ENCODE measurements around the gene NCK2. TPM values are rescaled to one million over a fixed set of nuclear protein-coding genes. Genes with fewer than 3 reads are reported as not detected.

Gene NCK2
- total RNA-seq, 1 experiment from 2014 or later: 12.4 TPM

DNA sequence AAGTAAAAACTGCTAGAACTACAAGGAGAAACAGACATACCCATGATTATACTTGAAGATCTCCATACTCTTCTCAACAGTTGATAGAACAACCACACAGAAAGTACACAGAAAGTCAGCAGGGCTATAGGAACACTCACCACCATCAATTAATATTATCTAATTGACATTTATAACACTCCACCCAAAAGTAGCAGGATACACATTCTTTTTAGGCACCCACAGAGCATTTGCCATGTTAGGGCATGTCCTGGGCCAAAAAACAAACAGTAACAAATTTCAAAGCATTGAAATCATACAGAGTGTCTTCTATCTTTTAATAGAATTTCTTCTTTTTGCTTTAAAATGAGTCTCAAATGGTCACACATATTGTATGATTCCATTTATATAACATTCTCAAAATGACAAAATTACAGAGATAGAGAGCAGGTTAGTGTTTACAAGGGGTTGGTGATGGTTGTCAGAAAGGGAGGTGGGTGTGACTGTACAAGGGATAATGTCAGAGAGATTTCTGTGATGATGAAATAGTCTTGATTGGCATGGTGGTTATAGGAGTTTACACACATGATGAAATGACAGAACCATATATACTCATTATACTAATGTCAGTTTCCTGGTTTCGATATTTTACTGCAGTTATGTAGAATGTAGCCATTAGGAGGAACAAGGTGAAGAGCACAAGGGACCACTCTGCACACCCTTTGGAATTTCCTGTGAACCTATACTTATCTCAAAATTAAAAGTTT is 82.8 kb downstream of the NCK2 start:
- DNase-seq (ENCODE audit: low spot score): no peak
- in situ Hi-C loops (cut with HindIII; ENCODE audit: low sequenced_read_pairs): no loop called here

DNA sequence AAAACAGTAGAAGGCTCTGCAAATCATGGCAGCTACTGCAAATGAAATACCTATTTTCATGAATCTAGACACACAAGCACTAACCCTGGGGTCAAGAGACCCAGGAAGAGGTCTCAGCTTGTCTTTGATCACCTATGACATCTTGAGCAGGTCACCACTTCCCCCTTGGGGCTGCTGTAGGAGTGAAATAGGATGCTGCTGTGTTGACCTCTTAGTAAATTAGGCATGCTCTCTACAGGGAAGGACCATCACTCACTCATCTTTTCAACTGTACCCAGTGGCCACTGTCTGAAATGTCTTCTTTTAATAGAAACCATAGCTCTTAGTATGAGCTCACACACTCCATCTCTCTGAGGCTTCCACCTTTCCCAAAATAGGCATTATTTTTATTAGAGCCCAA is 83.8 kb downstream of the NCK2 start:
- no peak for DNase-seq (ENCODE audit: low spot score)
- in situ Hi-C loops (cut with HindIII; ENCODE audit: low sequenced_read_pairs): no loop called here

DNA sequence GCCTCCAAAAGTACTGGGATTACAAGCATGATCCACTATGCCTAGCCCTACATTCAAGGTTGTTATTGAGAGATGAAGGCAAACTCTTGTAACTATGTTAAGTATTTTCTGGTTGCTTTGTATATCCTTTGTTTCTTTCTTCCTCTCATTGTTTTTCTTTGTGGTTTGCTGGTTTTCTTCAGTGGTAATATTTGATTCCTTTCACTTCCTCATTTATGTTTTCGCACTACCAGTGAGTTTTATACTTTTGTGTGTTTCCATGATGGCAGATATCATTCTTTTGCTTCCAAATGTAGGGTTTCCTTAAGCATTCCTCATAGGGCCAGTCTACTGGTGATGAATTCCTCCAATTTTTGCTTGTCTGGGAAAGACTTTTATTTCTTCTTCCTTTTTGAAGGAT is 90.2 kb downstream of the NCK2 start:
- no peak for DNase-seq (ENCODE audit: low spot score)
- in situ Hi-C loops (cut with HindIII; ENCODE audit: low sequenced_read_pairs): no loop called here

DNA sequence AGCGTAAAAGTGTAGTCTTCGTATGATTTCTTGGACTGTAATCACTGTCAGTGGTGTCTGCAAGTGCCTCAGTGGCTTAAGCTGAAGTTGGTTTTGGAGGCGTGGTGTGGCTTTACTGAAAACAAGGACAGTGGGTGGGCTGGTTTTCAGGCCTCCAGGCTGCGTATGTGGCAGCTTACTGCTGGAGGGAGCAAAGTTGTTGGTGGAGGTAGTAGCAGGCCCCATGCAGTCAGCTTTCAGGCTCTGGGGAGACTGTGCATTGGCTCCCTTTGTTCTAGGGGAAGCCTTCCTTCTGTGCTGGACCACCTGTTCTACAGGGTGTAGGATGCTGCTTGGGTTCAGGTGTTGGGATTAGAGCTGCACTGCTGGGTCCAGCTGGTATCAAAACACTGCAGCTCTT is 91.6 kb downstream of the NCK2 start:
- DNase-seq (ENCODE audit: low spot score): no peak
- in situ Hi-C loops (cut with HindIII; ENCODE audit: low sequenced_read_pairs): no loop called here

DNA sequence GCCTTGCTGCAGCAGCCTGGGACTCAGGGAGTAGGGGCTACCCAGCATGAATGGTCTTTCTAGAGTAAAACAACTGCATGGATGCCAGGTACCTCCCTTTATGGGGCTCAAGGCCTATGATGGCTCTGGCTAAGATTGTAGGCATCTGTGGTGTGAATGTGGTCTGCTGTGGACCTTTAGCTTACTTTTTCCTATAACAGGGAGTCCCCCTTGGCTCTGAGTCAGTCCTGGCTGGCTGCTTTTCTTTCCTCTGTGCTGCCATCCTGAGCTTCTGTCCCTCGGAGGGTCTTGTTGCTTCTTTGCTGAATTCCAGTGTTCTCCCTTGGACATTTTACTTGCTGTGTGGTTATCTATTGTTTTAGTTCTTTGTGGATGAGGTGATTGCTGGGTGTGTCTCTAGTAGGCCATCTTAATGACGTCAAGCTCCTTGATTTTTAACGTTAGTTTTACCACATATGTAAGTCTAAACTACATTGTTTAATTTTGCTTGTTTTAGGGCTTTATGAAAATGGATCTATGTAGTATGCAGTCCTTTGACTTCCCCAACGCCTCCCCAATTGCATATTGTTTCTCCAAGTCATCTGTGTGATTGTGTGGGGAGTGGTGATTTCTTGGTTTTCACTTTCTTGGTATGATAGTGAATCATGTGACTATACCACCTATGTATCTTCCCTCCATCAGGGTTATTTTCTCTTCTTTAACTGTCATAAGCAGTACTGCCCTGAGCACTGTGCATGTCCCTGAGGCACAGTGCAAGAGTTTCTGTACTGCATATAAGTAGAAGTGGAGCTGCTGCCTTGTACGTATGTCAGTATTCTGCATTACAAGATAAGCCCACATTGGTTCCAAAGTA is 92.4 kb downstream of the NCK2 start:
- no peak for DNase-seq (ENCODE audit: low spot score)
- in situ Hi-C loops (cut with HindIII; ENCODE audit: low sequenced_read_pairs): no loop called here

DNA sequence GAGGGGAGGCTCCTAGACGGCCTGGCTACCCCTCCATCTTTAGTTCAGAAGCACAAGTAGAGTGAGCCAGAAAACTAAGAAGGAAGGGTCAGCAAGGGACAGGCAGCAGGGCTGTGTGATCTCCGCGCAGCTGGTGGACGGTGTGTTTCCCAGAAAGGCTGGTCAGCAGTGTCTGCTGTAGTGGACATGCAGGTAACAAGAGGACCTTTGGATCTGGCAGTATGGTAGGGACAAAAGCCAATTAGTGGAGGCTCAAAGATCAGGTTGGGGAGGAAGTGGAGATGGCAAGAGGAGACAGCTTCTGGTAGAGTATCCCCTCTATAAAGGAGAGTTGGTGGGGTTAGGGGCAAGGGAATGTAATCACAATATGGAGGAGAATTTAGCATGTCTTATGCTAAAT is 95.1 kb downstream of the NCK2 start:
- in situ Hi-C loops (cut with HindIII; ENCODE audit: low sequenced_read_pairs): no loop called here
- no peak for DNase-seq (ENCODE audit: low spot score)

DNA sequence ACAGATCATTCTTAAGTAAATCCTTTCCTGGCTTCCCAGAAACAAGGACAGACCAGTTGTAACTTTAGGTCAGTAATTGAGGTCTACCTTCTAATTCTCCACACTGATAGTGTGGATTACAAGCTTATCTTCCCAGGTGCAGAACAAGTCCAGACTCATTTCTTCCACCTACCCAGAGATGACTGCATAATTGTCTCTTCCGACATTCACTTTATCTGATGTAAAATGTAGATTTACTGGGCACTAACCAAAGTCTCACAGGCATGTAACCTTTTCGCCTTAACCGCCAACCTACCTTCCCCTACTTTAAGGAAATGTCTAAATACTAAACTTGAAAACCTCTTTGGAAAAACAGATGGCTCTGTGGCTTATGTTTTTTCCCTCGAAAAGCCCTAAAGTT is 96.2 kb downstream of the NCK2 start:
- no peak for DNase-seq (ENCODE audit: low spot score)
- in situ Hi-C loops (cut with HindIII; ENCODE audit: low sequenced_read_pairs): no loop called here

DNA sequence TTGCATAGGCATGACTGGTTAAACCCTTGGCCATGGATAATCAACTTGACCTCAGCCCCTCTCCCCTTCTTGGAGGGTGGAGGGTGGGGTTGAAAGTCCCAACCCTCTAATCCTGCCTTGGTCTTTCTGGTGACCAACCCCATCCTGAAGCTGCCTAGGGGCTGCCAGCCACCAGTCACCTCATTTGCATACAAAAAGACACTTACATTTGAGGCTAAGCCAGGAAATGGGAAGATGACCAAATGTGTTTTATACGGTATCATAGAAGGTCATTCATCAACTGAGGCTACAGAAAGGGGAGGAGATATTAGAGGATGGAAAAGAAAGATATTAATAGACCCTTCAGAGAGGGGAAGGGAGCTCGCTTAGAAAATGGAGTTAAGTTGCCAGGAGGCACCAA is 96.8 kb downstream of the NCK2 start:
- DNase-seq (ENCODE audit: low spot score): no peak
- in situ Hi-C loops (cut with HindIII; ENCODE audit: low sequenced_read_pairs): no loop called here

DNA sequence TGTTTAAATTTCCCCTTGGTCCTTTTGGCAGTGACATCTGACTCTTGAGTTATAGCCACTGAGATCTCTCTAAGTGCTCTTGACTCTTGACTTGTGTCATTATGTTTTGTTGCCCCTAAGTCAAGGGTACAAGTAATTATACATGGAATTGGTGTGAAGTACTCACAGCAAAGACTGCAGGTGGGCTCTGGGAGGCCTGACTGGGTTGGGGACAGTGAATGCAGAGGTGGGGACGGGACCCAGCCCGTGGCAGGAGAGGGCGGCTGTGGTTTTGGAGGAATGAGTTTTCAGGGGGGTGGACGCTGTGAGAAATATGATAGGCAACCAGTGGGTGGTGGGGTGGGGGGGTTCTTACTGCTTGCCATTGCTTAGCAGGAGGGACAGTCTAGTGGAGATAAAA is 97.8 kb downstream of the NCK2 start:
- in situ Hi-C loops (cut with HindIII; ENCODE audit: low sequenced_read_pairs): no loop called here
- DNase-seq (ENCODE audit: low spot score): no peak

DNA sequence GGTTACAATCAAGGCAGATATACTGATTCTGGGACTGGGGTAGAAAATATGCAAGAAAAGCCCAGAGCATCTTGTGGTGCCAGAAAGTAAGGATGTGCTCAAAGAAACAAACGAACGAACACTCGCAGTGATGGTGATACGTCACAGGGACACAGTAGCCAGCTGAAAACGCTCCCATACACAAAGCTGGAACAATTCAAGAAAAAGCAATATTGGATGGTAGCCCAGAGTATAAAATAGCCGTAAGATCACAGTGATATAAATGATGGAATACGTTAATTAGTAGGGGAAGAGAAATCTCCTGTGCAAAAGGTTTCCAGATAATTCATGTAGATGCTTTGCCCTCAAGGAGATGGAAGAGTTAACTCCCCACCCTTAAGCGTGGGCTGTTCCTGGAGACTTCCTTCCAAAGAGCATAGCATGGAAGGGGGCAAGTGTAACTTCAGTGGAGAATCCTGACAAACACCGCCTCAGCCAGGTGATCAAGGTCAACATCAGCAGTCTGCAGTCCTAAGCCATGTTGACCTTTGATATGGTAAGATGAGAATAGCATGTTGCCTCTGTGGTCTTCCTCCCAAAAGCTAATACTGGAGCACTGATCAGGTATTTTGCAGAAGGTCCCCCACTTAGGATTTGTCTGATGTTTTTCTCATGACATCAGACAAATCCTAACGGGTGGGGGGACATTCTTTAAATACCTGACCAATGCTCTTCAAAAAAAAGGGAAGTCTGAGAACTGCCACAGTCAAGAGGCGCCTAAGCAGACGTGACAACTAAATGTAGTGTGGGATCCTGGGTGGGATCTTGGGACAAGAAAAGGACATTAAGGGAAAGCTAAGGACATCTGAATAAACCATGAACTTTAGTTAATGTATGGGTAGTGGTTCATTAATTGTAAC is 99.0 kb downstream of the NCK2 start:
- in situ Hi-C loops (cut with HindIII; ENCODE audit: low sequenced_read_pairs): no loop called here
- DNase-seq (ENCODE audit: low spot score): no peak

DNA sequence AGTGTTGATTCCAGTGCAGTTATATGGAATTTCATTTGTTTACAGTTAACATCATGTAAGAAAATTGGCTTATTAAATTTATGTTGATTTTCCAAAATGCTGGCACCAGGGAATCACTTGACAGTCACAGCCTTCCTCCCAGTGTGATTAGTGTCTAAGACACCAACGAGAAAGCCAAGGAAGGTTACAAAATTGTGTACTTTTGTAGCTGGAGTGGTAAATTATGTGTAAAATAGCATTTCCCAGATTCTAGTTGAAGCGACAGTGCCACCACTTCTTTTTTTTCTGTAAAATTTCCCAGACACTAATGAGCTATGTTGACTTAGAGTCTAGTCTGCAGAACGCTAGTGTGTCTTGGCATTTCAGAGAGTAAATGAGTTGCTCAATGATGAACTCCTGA is 101.3 kb downstream of the NCK2 start:
- in situ Hi-C loops (cut with HindIII; ENCODE audit: low sequenced_read_pairs): no loop called here
- no peak for DNase-seq (ENCODE audit: low spot score)

DNA sequence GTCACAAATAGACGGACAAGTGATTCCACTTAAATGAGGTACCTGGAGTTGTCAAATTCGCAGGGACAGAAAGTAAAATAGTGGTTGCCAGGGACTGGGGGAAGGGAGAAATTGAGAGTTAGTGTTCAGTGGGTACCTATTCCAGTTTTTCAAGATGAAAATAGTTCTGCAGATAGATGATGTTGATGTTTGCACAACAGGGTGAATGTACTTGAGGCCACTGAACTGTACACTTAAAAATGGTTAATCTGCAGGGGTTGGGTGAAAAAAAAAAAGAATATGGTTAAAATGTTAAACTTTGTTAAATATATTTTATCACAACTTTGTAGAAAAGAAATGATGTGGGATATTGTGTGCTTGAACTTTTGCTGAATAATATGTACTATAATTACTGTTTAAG is 102.3 kb downstream of the NCK2 start:
- no peak for DNase-seq (ENCODE audit: low spot score)
- in situ Hi-C loops (cut with HindIII; ENCODE audit: low sequenced_read_pairs): no loop called here

DNA sequence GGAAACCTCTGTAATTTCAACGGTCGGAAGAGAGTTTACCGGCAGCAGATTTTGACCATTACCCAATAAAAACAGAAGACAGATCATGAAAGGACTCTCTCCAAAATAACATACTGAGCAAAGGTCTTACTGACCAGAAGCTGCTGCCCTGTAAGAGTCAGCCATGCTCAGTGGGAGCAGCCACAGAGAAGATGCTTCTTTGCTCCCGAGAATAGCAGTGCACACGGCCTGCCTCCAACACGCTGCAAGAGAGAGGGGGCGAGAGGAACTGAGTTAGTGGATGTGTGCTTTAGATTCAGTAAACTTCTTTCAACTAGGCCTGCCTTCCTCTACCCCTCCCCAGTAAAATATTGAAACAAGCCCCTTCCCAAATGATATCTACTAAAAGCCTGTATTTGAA is 103.7 kb downstream of the NCK2 start:
- in situ Hi-C loops (cut with HindIII; ENCODE audit: low sequenced_read_pairs): no loop called here
- peak; percentile 52 for DNase-seq (ENCODE audit: low spot score)

DNA sequence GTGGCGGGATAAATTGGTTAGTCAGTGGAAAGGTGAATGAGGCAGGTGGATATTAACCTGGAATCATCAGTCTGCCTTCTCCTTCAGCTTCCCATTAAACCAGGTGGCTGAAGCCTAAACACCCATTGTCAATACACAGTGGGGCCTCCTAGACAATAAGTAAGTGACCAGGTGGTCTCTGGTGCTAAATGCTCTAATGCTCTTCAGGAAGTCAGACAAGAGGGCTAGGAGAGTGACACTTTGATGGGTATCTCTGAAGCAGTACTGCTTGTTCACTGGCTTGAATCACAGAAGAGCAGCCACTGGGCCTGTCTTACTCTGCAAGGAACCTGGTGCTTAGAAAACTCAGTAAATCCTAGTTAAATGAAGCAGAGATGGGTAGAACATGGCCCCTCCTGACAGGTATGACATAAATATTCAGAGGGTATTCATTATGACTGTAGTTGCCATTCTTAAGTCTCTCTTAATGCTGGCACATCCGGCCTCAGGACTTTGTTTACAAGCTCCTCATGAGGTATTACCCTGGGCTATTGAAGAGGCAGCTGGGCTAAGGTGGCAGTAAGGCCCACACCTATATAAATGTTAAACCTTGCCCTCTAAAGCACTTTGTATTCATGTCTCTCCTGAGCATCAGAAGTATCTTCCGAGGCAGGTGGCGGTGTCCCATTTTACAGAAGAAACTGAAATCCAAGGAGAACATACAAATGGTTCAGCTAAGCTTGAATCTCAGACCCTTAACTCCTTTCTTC is 104.9 kb downstream of the NCK2 start:
- in situ Hi-C loops (cut with HindIII; ENCODE audit: low sequenced_read_pairs): no loop called here

DNA sequence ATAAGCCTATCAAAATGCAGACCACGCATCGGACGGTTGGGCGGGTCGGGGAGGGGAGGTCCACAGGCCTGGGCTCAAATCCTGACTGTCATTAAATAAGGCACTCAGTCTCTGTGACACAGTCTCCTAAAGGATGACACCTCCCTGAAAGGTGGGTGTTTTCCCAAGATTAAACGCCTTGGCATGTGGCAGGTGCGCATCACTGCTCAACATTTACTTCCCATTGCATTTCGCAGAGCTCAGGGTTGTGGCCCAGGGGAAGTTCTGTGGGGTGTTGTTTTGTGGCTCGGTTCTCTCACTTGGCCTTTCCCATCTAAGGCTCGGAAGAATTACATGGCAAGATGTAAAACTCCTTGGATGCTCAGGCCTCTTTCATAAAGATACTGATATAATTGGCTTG is 107.4 kb downstream of the NCK2 start:
- DNase-seq (ENCODE audit: low spot score): no peak
- in situ Hi-C loops (cut with HindIII; ENCODE audit: low sequenced_read_pairs): no loop called here

More for the DNA sequence above, 104.9 kb downstream of the NCK2 start:
- no peak for DNase-seq (ENCODE audit: low spot score)

DNA sequence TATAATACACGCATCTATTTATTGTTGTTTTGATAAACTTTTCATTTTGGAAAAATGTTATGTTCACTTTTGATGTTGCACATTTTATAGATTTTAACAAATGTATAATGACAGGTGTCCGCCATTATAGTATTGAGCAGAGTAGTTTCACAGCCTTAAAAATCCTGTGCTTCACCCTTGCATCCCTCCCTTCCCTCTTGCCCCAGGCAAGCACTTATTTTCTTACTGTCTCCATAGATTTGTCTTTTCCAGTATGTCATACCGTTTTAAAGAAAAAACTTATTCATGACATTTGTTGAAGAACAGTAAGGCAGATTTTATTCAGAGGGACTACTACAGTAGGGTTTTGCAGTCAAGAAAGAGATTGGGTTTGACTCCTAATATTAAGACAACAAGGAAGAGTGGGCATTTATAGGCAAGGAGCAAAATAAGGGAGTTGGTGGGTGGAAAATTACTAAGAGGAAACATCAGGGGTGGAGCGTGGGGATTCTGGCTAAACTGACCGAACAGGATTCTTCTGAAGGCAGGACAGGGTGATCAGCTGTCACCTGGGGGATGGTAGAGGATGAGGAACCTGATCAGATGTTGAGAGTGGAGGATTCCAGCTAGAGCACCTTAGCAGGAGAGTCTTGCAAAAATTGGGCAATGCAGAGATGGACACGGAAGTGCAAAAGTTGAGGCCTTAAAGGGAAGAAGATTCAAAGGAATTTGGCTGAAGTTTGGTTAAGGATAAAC is 108.8 kb downstream of the NCK2 start:
- in situ Hi-C loops (cut with HindIII; ENCODE audit: low sequenced_read_pairs): no loop called here
- DNase-seq (ENCODE audit: low spot score): no peak

DNA sequence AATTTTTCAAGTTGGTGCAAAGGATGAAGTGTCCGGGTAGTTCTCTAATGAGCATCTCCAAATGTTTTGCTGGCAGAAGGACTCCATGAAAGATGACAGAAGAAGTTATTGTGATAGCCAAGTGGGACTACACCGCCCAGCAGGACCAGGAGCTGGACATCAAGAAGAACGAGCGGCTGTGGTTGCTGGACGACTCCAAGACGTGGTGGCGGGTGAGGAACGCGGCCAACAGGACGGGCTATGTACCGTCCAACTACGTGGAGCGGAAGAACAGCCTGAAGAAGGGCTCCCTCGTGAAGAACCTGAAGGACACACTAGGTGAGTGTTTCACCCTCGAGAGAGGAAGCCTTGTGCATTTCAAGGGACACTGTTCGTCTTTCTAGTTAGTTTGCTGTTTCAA is 110.3 kb downstream of the NCK2 start:
- no peak for DNase-seq (ENCODE audit: low spot score)
- in situ Hi-C loops (cut with HindIII; ENCODE audit: low sequenced_read_pairs): no loop called here

DNA sequence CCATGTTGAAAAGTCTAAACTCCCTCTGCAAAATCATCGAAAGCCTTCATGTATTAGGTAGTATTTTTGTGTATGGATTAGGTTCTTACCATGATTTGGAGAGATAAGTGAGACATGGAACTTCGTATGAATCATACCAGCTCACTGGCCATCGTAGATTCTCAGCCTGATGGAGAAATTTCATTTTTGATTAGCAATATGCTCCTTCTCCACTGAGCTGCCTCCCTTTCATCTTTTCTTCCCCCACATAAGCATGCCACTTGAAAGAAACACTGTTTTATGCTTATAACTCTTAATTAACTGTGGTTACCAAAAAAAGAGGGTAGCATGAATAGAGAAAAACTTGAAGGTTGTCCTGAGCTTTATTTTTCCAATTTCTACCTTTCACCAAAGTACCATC is 111.9 kb downstream of the NCK2 start:
- no peak for DNase-seq (ENCODE audit: low spot score)
- in situ Hi-C loops (cut with HindIII; ENCODE audit: low sequenced_read_pairs): no loop called here

Measured in G401 (cell line).